ENCODE data around the gene PSKH1.

GRCh38 chr16:67907397-67908180, 14.5 kb downstream of the PSKH1 start:
- TF ChIP-seq EZH2phosphoT487 (IDR thresholded peaks at IDR 0.05; ENCODE audit: insufficient read depth, low read depth) = no peak
- no peak for TF ChIP-seq EZH2 (IDR thresholded peaks at IDR 0.05; ENCODE audit: insufficient read depth, poor library complexity, severe bottlenecking)
